GM12892 (cell line): Measurements from ENCODE around the gene ZNF276.

Experiments used
- POLR2A ChIP-seq: IDR thresholded peaks from 2 replicates; pipeline ENCODE4 v1.6.1; 2011; ENCODE audit warnings: low read depth, low read length, control low read depth
- POLR2AphosphoS5 ChIP-seq: IDR thresholded peaks from 2 replicates; pipeline ENCODE4 v1.6.1; 2011; ENCODE audit warnings: low read depth, low read length, control low read depth
- TAF1 ChIP-seq: IDR thresholded peaks from 2 replicates; pipeline ENCODE4 v1.6.1; 2011; ENCODE audit warnings: low read depth, mild to moderate bottlenecking, control low read depth, low read length, borderline replicate concordance

DNA sequence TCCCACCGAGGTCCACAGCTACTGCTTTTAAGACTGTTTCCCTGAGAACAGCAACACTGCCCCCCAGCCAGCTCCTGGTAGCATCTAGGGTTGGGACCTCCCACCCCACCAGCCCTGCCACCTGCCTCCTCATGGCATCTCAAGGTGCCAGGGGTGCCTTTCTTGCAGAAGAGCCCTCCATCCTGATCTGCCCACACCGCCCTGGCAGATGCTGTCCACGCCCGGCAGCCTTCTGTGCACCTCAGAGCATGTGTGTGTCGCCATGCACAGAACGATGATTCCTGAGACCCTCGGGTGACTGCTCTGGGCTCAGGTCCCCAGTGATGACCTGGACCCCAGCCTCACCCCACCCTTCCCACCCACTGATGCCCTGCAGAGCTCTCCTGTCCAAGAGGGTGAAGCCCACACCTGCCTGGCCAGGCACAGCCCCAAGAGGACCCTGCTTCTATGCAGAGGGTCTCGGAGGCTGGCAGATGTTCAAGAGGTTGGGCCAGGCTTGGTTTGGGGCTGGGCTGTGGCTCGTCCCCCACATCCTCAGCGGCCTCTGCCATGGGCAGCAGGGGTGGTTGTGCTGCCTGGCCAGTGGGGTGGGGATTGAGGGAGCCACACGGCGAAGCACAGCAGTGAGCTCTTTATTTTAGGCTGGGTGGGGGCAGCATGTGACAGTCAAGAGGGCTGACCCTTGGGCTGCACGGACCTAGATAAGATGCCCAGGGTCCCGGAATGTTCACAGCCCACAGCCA lies 14.6 kb upstream of the ZNF276 start:
- TF ChIP-seq POLR2AphosphoS5 (no peak), POLR2A (no peak), TAF1 (no peak)
